HG02840 (cell line): ENCODE results near the gene MYH13.
"Not testable (repeated sequence)": the region's sequence is repeated elsewhere in the genome, so short reads cannot be mapped to it uniquely, and the experiment has no call there.

ENCODE experiments used
- ATAC-seq: cut with Tn5 transposase; IDR thresholded peaks from one replicate; pipeline ENCODE4 v1.9.1; 2021; ENCODE audit warnings: mild to moderate bottlenecking, moderate library complexity, moderate number of reproducible peaks; ENCODE audit not compliant: unreplicated experiment, low FRiP score

MYH13 gene

GRCh38 chr17:10306585-10306984 lies 66.2 kb downstream of the MYH13 start:
- ATAC-seq, result no peak

DNA sequence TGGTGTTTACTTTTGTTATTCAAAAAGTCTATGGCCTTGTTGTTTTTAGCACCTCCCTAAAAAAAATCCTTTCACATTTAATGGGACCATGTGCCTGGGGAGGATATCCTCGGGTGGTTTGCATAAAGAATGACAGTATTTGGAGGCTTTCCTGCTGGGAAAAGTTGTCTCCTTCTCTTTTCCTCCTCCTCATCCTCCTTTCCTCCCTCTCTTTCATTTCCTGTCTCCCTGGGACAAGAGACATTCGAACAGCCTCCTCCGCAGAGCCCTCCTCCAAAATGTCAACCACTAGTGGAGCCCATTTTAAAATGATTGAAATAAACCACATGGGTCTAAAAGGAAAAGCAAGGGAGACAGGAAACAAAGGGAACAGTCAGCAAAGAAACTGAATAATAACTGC lies 67.4 kb downstream of the MYH13 start:
- ATAC-seq, result no peak

DNA sequence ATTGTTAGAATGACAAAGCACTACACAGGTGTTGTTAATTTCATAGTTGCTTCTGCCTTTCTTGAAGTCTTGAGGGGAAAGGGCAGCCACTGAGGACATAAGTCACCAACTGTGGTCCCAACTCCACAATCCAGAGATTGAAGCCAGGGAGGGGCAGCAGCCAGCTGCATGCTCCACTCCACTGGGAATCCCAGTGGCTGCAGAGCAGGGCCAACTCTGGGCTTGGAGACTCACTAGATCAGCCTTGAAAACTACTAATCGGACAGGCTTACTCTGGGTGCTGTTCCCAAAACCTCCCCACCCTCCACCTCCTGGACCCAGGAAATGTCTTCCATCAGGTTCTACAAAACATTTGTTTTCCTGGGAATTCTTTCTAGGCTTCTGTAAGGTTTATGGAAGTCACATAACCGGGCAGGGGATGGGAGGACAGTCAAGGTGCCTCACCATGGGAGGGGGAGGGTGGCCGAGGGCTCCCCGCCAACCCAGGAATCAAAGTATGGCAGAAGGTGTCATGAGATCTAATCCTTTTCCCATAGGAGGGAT lies 68.0 kb downstream of the MYH13 start:
- ATAC-seq, result no peak

GRCh38 chr17:10297691-10298090 lies 75.1 kb downstream of the MYH13 start:
- no peak for ATAC-seq

GRCh38 chr17:10295728-10296343 lies 77.0 kb downstream of the MYH13 start:
- no peak for ATAC-seq

DNA sequence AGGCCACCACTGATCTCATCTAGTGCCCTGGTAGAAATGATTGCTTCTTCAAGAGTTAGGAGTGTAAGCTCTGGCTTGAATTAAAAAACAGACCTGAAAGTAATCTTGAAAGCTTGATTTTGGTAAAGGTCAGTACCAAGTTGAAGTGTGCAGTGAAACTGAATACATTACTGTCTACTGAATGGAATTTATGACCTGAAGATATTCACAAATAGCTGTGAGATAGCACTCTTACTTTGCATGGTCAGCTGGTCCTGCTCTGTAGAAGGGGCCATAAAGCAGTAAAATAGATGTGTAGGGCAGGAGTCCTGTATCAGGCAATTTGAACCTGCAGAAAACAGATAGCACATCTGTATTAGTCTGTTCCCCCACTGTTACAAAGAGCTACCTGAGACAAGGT lies 78.6 kb downstream of the MYH13 start:
- no peak for ATAC-seq

- no peak for ATAC-seq
These were observed 80.5 kb downstream of the MYH13 start for GRCh38 chr17:10292057-10292937.

- ATAC-seq, result not testable (repeated sequence)
These were observed 81.2 kb downstream of the MYH13 start for GRCh38 chr17:10291576-10291975.

- ATAC-seq, result no peak
These were observed 82.8 kb downstream of the MYH13 start for GRCh38 chr17:10290041-10290440.

GRCh38 chr17:10286324-10286723 lies 86.5 kb downstream of the MYH13 start:
- ATAC-seq, result no peak

DNA sequence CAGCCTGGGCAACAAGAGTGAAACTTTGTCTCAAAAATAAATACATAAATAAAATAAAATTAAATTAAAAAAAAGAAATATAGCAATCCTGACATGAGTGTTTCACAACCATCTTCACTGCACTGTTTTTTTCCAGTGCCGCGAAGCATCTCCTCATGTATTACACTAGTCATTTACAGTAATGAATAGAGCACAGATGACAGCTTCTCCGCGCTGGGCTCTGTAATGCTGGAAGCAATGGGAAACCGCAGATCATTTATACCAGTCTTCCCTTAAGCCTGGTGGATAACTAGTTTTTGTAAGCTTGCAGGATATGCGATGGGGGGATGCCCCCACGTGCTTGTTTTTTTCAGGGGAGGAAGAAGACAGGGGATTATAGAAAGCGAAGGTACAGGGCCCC lies 86.9 kb downstream of the MYH13 start:
- no peak for ATAC-seq

GRCh38 chr17:10280068-10280467 lies 92.7 kb downstream of the MYH13 start:
- no peak for ATAC-seq

GRCh38 chr17:10278218-10278617 lies 94.6 kb downstream of the MYH13 start:
- ATAC-seq, result no peak

- ATAC-seq, result no peak
These were observed 96.4 kb downstream of the MYH13 start for GRCh38 chr17:10276436-10276835.

- no peak for ATAC-seq
These were observed 97.4 kb downstream of the MYH13 start for GRCh38 chr17:10275418-10275817.

GRCh38 chr17:10271106-10271562 lies 101.7 kb downstream of the MYH13 start:
- ATAC-seq, result no peak

- no peak for ATAC-seq
These were observed 102.5 kb downstream of the MYH13 start for GRCh38 chr17:10270258-10270657.

GRCh38 chr17:10268005-10268404 lies 104.8 kb downstream of the MYH13 start:
- ATAC-seq, result no peak

GRCh38 chr17:10266296-10266876 lies 106.4 kb downstream of the MYH13 start:
- no peak for ATAC-seq

GRCh38 chr17:10265100-10265810 lies 107.6 kb downstream of the MYH13 start:
- no peak for ATAC-seq

GRCh38 chr17:10264051-10264450 lies 108.8 kb downstream of the MYH13 start:
- no peak for ATAC-seq
